HepG2 (cell line): Measurements from ENCODE around the gene DNAJB12. TPM values are rescaled to one million over a fixed set of nuclear protein-coding genes. Genes with fewer than 3 reads are reported as not detected.

Source experiments
- BCL6 ChIP-seq: IDR thresholded peaks from 2 replicates; pipeline ENCODE4 v1.6.1; 2016; ENCODE audit warnings: missing genetic modification reagents, missing compliant biosample characterization
- DR1 ChIP-seq: sonication (generic); formaldehyde crosslinking; IDR thresholded peaks from 2 replicates; pipeline ENCODE4 v1.8.0; 2021; ENCODE audit warnings: mild to moderate bottlenecking, missing genetic modification reagents, inconsistent platforms
- EZH2 ChIP-seq: conservative IDR thresholded peaks from 2 replicates; pipeline ENCODE4 v1.6.1; 2012; ENCODE audit warnings: mild to moderate bottlenecking, low read depth, low read length, moderate library complexity
- FOXC1 ChIP-seq: sonication (generic); formaldehyde crosslinking; IDR thresholded peaks from 2 replicates; pipeline ENCODE4 v1.8.0; 2022; ENCODE audit warnings: mild to moderate bottlenecking, missing genetic modification reagents, borderline replicate concordance
- IRF2 ChIP-seq: IDR thresholded peaks from 2 replicates; pipeline ENCODE4 v1.6.1; 2018; ENCODE audit warnings: missing genetic modification reagents, missing compliant biosample characterization
- NBN ChIP-seq: fragments of 450-650 bp; conservative IDR thresholded peaks from 2 replicates; pipeline ENCODE4 v1.6.1; 2017
- NPAS2 ChIP-seq: sonication (generic); formaldehyde crosslinking; IDR thresholded peaks from 2 replicates; pipeline ENCODE4 v1.8.0; 2022; ENCODE audit warnings: mild to moderate bottlenecking, missing genetic modification reagents, borderline replicate concordance
- POLR2AphosphoS2 ChIP-seq: IDR thresholded peaks from 2 replicates; pipeline ENCODE4 v1.6.1; 2011; ENCODE audit warnings: low read depth, low read length, improper control_type of control experiment
- TFAP4 ChIP-seq: sonication (generic); IDR thresholded peaks from 2 replicates; pipeline ENCODE4 v1.6.1; 2016; ENCODE audit warnings: low read depth, borderline replicate concordance
- THAP11 ChIP-seq: IDR thresholded peaks from 2 replicates; pipeline ENCODE4 v1.6.1; 2016; ENCODE audit warnings: missing biosample characterization, missing genetic modification reagents
- ZFP1 ChIP-seq: IDR thresholded peaks from 2 replicates; pipeline ENCODE4 v1.6.1; 2016
- ZNF143 ChIP-seq: sonication (generic); formaldehyde crosslinking; IDR thresholded peaks from 2 replicates; pipeline ENCODE4 v1.4.0; 2020; ENCODE audit warnings: missing genetic modification reagents
- ZNF205 ChIP-seq: IDR thresholded peaks from 2 replicates; pipeline ENCODE4 v1.6.1; 2018; ENCODE audit warnings: missing biosample characterization, missing genetic modification reagents
- ZNF282 ChIP-seq: fragments of 450-650 bp; IDR thresholded peaks from 2 replicates; pipeline ENCODE4 v1.6.1; 2018; ENCODE audit not compliant: partially characterized antibody
- ZNF678 ChIP-seq: sonication (generic); formaldehyde crosslinking; IDR thresholded peaks from 2 replicates; pipeline ENCODE4 v1.4.0; 2020; ENCODE audit warnings: mild to moderate bottlenecking, missing genetic modification reagents
- polyA plus RNA-seq, 8 experiments: library from polyadenylated mRNA; depleted of rRNA in 3 of 8; stranded (reverse) in 7 of 8; unstranded in 1 of 8; fragments of >200 nt; fragmentation: Illumina TruSeq in 4 of 8; extraction: Trizol in 4 of 8; gene quantifications; 2 replicates each; pipeline versions ENCODE4 v1.2.1 to v1.2.3, GENCODE V29; 2011 to 2016; ENCODE audit warnings: low read depth in 4 of 8, missing spikeins in 1 of 8, mixed read lengths in 1 of 8; ENCODE audit not compliant: insufficient read depth in 1 of 8
- total RNA-seq, 5 experiments: library from RNA; depleted of rRNA; stranded (reverse); fragments of >200 nt; fragmentation: Illumina TruSeq; extraction: Trizol; gene quantifications; 2 replicates each; pipeline ENCODE4 v1.2.3, GENCODE V29; 2016; ENCODE audit warnings: low read depth in 1 of 5
- TF ChIP-seq, protein P1 (sequence below), 2 experiments: fragments of 450-650 bp in 1 of 2; sonication (generic) in 1 of 2; formaldehyde crosslinking in 1 of 2; IDR thresholded peaks; 2 replicates each; pipeline versions ENCODE4 v1.6.1 to v1.8.0; 2016 to 2022; ENCODE audit warnings: antibody characterized with exemption in 1 of 2, mild to moderate bottlenecking in 1 of 2, missing genetic modification reagents in 1 of 2
- TF ChIP-seq, protein P2 (sequence below): sonication (generic); formaldehyde crosslinking; IDR thresholded peaks from 2 replicates; pipeline ENCODE4 v1.4.0; 2020; ENCODE audit warnings: mild to moderate bottlenecking, missing genetic modification reagents
- TF ChIP-seq, protein P3 (sequence below): sonication (generic); formaldehyde crosslinking; IDR thresholded peaks from 2 replicates; pipeline ENCODE4; 2020; ENCODE audit warnings: missing genetic modification reagents, mild to moderate bottlenecking, borderline replicate concordance

The DNAJB12 gene
- total and polyA plus RNA-seq, 2 of the 13 experiments (the other 11 are each of a cell fraction or from before 2014, with no cell fraction given), result 10.8 to 18.2 TPM

DNA sequence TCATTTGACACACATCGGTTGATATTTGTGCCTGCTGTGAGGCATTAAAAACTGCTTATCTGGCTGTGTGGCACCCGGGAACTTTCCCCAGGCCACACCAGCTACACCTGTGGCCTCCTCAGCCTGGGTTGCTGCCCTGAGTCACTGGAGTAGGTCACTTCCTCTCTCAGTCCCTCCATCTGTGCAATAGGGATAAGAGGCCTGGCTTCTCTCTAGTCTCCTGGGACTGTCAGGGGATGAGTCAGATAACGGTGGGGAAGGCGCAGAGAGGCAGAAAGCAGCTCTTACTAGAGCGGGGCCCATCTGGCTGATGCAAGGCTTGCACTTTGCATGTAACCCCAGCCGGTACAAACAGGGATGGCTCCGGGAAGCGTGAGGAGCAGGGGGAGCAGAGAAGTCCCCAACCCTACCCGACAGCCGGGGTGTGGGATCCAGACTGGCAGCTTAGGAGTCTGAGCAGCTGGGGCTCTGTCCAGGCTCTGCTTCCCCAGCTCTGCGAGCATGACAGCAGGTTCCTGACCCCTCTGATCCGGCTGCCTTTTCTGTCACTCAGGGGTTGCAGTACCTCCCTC lies 34.0 kb downstream of the DNAJB12 start (continued):
- TF ChIP-seq, protein P1, sequence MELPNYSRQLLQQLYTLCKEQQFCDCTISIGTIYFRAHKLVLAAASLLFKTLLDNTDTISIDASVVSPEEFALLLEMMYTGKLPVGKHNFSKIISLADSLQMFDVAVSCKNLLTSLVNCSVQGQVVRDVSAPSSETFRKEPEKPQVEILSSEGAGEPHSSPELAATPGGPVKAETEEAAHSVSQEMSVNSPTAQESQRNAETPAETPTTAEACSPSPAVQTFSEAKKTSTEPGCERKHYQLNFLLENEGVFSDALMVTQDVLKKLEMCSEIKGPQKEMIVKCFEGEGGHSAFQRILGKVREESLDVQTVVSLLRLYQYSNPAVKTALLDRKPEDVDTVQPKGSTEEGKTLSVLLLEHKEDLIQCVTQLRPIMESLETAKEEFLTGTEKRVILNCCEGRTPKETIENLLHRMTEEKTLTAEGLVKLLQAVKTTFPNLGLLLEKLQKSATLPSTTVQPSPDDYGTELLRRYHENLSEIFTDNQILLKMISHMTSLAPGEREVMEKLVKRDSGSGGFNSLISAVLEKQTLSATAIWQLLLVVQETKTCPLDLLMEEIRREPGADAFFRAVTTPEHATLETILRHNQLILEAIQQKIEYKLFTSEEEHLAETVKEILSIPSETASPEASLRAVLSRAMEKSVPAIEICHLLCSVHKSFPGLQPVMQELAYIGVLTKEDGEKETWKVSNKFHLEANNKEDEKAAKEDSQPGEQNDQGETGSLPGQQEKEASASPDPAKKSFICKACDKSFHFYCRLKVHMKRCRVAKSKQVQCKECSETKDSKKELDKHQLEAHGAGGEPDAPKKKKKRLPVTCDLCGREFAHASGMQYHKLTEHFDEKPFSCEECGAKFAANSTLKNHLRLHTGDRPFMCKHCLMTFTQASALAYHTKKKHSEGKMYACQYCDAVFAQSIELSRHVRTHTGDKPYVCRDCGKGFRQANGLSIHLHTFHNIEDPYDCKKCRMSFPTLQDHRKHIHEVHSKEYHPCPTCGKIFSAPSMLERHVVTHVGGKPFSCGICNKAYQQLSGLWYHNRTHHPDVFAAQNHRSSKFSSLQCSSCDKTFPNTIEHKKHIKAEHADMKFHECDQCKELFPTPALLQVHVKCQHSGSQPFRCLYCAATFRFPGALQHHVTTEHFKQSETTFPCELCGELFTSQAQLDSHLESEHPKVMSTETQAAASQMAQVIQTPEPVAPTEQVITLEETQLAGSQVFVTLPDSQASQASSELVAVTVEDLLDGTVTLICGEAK (IDR thresholded peaks at IDR 0.05), result no peak
- TF ChIP-seq, protein P1 (CRISPR knock-in tag; IDR thresholded peaks at IDR 0.05), result peak; percentile 80
- peak; percentile 53; the same call in 1 of the 2 replicates for TF ChIP-seq IRF2
- TF ChIP-seq ZNF282, result no peak
- TF ChIP-seq TFAP4, result no peak; the same call in 1 of the 2 replicates
- no peak for TF ChIP-seq NPAS2 (CRISPR knock-in tag)
- peak; percentile 15; the same call in 1 of the 2 replicates for TF ChIP-seq ZNF143
- TF ChIP-seq, protein P2, sequence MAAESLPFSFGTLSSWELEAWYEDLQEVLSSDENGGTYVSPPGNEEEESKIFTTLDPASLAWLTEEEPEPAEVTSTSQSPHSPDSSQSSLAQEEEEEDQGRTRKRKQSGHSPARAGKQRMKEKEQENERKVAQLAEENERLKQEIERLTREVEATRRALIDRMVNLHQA (CRISPR knock-in tag), result peak; percentile 97
- peak; percentile 55 for TF ChIP-seq DR1 (CRISPR knock-in tag)
- 0 out of 2 replicates have a peak, but pooled peaks have one; percentile 36 for TF ChIP-seq ZFP1 (CRISPR knock-in tag)
- TF ChIP-seq FOXC1 (CRISPR knock-in tag), result peak; percentile 66; the same call in 1 of the 2 replicates
- no peak for TF ChIP-seq ZNF678 (CRISPR knock-in tag)
- peak; percentile 84 for TF ChIP-seq ZNF205
- peak; percentile 75; the same call in 1 of the 2 replicates for TF ChIP-seq THAP11
- TF ChIP-seq NBN, result no peak
- TF ChIP-seq EZH2, result no peak
- 0 out of 2 replicates have a peak, but pooled peaks have one; percentile 79 for TF ChIP-seq POLR2AphosphoS2
- TF ChIP-seq, protein P3, sequence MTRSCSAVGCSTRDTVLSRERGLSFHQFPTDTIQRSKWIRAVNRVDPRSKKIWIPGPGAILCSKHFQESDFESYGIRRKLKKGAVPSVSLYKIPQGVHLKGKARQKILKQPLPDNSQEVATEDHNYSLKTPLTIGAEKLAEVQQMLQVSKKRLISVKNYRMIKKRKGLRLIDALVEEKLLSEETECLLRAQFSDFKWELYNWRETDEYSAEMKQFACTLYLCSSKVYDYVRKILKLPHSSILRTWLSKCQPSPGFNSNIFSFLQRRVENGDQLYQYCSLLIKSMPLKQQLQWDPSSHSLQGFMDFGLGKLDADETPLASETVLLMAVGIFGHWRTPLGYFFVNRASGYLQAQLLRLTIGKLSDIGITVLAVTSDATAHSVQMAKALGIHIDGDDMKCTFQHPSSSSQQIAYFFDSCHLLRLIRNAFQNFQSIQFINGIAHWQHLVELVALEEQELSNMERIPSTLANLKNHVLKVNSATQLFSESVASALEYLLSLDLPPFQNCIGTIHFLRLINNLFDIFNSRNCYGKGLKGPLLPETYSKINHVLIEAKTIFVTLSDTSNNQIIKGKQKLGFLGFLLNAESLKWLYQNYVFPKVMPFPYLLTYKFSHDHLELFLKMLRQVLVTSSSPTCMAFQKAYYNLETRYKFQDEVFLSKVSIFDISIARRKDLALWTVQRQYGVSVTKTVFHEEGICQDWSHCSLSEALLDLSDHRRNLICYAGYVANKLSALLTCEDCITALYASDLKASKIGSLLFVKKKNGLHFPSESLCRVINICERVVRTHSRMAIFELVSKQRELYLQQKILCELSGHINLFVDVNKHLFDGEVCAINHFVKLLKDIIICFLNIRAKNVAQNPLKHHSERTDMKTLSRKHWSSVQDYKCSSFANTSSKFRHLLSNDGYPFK (CRISPR knock-in tag), result peak; percentile 66
- peak; percentile 29; the same call in 1 of the 2 replicates for TF ChIP-seq BCL6
